Suppressor macrophage treated with lipopolysaccharide for 4 hours (primary cell): ENCODE results near the gene PANK4.

ENCODE experiments used
- DNase-seq: peaks from one replicate; pipeline ENCODE4 v3.0.0-alpha.2; 2020

Gene PANK4

GRCh38 chr1:2528016-2528415, 1.6 kb upstream of the PANK4 start:
- no peak for DNase-seq

GRCh38 chr1:2527556-2527860, 1.1 kb upstream of the PANK4 start:
- no peak for DNase-seq

DNA sequence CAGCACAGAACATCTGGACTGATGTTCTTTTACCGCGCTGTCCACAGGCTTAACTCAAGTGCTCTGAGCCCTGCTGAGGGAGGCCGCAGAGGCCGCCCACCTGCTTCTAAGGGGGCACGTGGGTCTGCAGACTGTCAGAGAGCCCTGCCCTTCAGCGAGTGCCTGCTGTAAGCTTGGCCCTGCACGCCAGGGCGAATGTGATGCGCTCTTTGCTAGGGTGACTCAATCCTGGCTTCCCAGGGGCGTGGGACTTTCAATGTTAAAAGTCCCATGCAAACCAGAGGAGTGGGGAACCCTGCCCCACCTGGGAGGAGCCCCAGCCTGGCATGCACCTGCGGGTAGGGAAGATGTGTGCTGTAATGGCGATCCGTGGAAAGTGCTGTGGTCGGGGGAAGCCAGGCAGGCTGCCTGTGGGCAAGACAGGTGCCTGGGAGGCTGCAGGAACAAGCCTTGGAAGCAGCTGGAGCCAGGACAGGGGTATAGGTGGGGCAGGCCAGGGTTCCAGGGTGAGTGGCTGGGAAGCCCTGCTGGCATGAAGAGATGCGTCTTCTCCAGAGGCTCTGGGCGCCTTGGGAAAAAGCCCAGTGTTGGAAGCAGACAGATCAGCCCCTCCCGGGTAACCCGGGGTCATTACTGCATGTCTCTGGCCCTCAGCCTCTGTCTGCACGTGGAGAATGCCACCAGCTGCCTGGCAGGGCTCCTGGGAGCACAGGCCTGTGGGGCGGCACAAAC, 594 bp upstream of the PANK4 start:
- DNase-seq = peak; percentile 48

DNA sequence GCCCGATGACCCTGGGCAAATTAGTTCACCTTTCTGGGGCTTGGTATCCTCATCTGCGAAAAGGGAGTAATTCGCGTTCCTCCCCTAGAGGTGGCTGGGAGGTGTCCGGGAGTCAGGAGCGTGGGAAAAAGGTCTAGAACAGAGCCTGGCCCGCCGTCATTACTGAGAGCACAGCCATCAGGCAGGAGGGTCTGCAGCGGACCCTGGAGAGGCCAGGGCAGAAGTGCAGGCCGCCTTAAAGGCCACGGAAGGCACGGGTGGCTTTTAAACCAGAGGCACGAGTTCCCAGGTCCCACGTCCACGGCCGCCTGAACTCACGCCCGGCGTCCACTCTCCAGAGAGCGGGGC, 850 bp downstream of the PANK4 start:
- DNase-seq = no peak

DNA sequence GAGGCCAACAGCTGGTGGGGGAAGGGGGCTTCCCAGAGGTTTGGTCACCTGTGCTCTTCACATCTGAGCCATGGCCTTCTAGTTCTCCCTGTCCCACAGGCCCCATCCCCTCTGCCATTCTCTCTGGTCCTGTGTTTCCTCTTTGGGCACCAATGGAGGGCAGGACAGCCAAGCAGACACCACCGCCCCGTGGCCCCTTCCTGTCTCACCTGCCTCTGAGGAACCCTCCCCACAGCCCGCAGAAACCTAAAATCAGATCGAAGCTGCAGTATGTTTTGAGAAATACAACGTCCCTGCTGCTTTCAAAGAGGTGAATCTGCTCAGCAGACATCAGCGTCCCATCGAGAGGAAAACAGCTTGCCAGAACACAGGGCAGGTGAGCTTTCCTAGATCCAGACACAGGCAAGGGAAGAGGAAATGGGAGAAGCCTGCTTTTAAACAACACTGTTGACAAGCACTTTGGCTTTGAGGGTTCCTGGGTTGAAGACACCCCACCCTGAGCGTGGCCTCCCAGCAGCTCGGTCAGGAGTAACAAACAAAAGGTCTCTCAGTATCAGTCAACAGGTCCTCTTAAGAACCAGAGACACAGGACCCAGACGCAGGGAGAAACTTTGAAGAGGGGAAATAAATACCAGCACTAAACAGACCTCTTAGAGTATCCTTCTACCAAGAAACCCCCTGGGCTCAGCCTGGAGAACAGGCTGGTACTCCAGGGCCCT, 2.3 kb downstream of the PANK4 start:
- no peak for DNase-seq

DNA sequence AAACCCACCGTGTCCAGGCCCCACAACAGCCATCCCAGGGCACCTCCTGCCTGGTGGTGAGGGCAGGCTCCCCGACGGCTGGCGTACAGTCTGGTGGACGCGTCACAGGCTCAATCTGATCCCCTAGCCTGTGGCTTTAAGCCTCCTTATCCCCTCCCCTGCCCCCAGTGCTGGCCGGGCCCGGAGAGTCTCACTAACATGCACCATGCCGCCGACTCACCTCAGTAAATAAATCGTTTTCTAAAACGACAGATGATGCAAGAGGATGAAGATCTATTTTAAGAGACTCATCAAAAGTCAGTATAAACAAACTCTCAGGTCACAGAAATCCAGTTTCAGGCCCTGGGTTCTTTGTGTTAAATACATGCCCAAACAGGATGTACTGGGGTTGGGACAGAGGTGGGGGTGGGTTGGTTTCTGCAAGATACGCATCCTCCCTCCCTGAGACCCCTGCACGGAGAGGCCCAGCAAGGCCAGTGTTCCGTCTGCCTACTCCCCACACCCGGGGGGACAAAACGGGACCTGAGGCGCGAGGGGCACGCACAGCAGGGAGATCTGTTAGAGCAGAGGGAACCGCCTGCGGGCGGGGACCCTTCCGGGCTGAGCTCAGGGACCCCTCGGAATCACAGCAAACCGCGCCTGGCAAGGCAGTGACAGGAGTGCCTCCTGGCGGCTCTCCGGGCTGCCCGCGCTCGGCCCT, 3.1 kb downstream of the PANK4 start:
- no peak for DNase-seq

GRCh38 chr1:2522230-2522629, 4.2 kb downstream of the PANK4 start:
- no peak for DNase-seq

GRCh38 chr1:2520806-2521205, 5.6 kb downstream of the PANK4 start:
- no peak for DNase-seq

DNA sequence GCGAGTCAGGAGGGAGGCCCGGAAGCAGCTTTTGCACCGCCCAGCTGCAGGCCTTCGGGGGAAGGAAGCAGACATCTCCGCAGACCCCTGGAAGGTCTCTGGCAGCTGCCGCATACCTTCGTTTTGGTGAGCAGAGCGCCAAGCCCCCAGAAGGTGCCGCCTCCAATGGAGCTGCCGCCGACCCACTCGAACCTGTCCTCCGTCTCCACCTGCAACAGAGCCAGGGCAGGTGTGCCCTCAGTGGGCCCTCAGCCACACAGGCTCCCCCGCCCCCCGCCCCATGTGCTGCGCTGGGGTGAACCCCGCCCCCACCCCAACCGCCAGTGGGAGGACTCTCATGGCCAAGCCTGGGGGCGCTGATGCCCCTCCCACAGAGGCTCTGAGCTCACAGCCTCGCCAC, 6.2 kb downstream of the PANK4 start:
- DNase-seq = no peak

- DNase-seq = no peak
Measured at GRCh38 chr1:2519729-2520128, 6.7 kb downstream of the PANK4 start.

DNA sequence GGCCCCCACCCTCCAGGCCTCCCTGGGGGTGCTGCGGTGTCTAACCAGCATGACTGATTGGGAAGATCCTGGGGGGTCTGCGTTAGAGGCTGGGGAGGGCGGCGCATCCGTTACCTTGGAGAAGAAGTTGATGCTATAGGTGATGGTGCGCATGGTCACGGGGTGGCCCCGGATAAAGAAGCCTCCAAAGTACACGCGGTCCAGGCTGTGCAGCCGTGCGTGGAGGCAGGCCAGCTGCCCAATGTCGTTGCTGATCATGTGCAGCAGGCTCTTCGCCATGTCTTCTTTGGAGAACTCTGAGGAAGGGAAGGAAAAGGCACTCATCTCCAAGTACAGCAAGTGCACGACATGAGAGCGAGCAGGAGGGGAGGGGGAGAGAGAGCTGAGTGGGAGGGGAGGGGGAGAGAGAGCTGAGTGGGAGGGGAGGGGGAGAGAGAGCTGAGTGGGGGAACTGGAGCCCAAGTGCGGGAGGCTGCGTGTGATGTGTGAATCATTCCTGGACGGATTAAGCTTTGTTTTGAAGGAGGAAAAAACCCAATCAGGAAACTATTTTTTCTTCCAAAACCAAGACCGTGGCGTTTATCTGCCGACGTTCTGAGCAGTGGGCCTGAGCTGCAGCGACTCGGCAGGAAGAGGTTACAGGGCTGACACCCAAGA, 7.2 kb downstream of the PANK4 start:
- DNase-seq = no peak

DNA sequence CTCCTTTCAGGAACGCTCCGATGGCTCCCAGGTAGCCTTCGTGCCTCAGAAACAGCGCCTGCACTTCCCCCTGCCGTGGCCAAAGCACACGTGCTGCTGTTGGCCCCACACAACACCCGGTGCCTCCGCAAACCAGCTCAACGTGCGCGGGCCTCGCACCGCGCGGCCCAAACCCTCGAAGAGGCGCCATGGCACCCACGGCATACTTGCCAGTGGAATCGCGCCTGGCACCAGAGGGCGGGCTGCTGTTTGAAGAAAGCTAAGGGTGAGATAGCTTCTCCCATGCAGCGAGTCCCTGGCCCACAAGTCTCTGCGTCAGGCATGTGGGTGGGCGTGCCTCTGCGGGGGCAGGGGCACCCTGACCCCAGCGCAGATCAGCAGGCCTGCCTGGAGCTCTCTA, 7.9 kb downstream of the PANK4 start:
- DNase-seq = no peak

- DNase-seq = no peak
Measured at GRCh38 chr1:2517966-2518365, 8.4 kb downstream of the PANK4 start.

GRCh38 chr1:2516946-2517345, 9.4 kb downstream of the PANK4 start:
- no peak for DNase-seq

DNA sequence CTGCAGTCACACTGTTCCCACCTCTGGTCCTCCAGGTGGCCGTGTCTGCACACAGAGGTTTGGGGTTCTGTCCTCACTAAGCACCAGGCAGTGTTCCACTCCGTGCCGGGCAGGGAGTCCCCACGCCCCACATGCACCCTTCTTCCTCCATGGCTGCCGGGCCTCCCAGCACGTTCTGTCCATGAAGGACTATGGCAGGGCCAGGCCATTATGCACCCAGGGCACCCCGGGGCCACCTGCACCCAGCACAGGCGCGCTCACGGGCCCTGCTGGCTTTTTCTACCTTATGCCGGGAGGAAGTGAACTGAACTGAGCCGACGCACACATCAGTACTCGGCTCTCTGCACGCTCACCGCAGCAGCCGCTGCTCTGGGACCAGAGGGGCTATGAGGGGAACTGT, 10.3 kb downstream of the PANK4 start:
- no peak for DNase-seq

GRCh38 chr1:2515763-2516080, 10.7 kb downstream of the PANK4 start:
- DNase-seq = no peak

GRCh38 chr1:2514863-2515762, 11.3 kb downstream of the PANK4 start:
- no peak for DNase-seq

DNA sequence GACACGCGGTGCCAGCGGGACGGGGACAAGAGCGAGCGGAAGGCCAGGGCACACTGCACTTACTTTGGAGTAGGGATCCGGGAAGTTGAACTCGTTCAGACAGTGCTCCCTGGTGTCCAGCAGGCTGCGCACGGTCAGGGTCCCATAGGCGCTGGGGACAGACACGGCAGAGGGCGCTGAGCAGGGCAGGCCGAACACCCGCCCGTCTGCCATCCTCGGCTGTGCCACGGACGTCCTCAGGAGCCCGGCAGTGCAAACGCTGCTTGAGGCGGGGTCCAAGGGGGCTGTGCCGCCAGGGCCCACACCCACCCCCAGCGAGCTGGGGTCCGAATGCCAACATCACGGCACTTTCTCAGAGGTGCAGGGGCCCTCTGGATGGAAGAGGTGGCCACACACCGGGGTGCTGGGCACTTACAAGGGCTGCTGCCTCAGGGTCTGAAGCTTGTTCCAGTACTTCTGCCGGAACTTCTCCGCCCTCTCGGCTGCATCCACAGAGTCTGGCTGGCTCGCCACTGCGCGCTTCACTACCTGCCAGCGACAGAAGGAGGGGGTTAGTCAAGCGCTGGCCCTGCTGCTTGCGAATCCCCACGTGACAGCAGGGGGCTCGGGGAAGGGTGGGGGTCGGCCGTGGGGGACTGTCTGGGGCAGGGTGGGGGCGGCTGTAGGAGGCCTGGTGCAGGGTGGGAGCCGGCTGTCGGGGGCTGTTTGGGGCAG, 12.3 kb downstream of the PANK4 start:
- no peak for DNase-seq

DNA sequence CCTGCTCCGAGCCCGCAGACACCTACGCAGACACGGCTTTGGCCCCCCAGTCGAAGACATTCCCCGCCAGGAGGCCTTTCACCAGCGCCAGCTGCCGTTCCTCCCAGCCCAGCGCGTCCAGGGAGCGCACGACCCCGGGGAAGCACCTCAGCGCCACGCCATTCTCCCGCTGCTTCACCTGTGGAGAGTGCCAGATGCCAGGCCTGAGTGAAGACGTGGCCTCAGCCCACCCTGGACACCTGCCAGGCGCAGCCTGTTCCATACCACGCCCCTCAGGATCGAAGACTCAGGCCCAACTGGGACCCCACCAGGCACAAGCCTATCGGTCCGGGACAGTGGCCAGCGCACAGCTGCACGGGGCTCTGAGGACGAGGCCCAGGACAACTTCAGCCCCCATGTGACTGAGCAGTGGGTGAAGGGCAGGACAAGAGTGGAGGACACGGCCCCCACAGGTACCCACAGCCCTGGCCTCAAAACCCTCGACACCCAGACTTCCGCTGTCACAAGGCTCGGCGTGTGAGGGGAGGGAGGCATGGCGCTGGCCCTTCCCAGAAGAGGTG, 13.5 kb downstream of the PANK4 start:
- DNase-seq = no peak

- no peak for DNase-seq
Measured at GRCh38 chr1:2510366-2511155, 15.8 kb downstream of the PANK4 start.

DNA sequence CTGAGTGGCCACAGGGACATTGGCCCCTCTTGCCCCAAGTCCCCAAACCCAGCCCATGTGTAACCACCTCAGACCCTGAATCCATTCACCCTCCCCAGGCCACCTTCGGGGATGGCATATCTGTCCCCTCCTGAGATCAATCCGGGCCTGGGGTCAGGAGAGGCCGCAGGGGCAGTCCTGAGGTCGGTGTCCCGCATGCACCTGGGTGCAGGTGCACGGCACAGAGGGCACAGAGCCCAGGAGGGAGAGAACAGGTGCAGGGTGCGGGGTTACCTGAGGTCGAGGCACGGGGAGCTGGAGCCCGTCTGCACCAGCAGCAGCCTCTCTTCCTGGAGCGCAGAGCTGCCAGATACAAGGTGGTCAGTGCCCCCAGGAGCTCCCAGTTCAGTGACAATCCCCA, 16.8 kb downstream of the PANK4 start:
- DNase-seq = no peak
